HG03565 (cell line): Measurements from ENCODE around the gene TOMM20.

Experiments used
- ATAC-seq: cut with Tn5 transposase; IDR thresholded peaks from one replicate; pipeline ENCODE4 v1.9.1; 2021; ENCODE audit warnings: mild to moderate bottlenecking, moderate library complexity; ENCODE audit not compliant: unreplicated experiment

Gene TOMM20

GRCh38 chr1:235069577-235070563 is 58.8 kb downstream of the TOMM20 start:
- no peak for ATAC-seq

DNA sequence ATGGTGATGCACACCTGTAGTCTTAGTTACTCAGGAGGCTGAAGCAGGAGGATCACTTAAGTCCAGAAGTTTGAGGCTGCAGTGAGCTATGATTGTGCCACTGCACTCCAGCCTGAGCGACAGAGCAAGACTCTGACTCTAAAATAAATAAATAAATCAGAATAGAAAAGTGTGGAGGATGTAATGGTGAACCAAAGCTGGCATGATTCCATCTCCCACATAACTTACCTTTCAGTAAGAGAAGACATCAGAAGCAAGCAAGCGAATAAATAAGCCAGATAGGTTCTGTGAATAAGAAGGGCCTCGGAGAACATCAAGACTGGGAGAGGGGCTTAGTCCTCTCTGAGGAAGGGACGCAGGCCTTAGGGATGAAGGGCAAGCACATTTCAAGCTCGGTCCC is 59.5 kb downstream of the TOMM20 start:
- no peak for ATAC-seq

DNA sequence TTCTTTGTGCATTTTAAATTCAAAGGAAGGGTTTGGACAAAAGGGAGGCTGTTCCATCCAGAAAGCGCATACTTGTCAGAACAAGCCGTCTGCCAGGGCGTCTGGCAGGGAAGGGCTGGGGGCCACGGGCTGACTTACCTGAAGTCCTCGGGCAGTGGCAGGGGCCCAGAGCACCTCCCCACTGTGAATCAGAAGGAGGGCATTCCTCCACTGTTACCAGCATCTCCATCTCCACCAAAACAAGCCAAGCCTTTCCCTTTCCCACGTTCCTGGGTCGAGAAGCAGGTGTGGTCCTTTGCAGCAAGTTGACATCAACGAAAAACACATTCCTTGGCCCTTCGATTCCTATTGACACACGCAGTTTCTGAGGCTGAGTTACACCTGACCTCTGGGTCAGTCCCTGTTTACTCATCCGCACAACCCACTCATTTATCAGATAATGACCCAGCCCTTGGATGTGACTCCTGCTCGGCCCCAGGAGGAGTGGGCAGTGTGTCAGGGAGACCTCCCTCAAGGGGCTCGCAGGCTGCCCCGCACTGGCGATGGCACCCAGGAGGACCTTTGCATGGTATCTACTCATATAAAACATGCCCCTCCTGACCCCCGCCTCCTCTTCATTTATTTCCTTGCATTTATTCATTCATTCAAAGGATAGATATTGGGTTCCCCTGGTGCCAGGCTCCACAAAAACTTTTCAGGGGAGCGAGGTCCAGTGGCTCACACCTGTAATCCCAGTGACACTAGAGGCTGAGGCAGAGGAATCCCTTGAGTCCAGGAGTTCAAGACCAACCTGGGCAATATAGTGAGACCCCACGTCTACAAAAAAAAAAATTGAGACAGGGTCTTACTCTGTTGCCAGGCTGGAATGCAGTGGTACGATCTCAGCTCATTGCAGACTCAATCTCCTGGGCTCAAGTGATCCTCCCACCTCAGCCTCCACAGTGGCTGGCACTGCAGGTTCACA is 60.2 kb downstream of the TOMM20 start:
- no peak for ATAC-seq

DNA sequence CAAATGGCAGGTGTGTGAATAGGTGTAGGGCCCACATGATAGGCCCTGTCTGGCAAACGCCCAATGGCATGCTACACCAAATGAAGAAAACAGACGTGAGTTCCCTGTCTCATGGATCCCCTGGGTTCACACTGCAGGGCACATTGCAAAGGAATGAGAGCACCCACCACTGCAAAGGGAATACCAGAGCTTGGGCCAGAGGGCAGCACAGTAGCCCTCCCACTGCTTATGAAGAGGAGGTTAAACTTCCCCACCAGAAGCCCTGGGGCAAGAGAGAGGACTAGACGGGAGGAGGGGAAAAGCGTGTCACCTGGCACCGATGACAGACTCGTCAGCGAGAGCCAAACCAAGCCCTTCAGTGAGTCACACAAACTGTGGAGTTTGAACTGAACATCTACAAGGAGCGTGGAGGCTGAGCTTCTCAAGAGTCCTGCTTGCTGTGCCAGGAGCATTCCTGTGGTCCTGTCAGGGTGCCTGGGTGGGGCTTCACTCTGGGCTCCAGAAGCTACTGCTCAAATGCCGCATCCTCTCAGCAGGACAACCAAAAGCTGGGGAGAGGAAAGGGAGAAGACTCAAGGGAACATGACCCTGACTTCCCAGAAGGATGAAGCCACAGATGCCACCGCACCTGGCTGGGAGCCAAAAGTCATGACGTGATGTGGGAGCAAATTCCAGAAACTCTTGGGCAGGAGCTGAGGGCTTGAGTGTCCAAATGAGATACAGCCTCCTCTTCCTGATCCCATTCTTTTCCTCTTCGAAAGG is 61.1 kb downstream of the TOMM20 start:
- no peak for ATAC-seq

DNA sequence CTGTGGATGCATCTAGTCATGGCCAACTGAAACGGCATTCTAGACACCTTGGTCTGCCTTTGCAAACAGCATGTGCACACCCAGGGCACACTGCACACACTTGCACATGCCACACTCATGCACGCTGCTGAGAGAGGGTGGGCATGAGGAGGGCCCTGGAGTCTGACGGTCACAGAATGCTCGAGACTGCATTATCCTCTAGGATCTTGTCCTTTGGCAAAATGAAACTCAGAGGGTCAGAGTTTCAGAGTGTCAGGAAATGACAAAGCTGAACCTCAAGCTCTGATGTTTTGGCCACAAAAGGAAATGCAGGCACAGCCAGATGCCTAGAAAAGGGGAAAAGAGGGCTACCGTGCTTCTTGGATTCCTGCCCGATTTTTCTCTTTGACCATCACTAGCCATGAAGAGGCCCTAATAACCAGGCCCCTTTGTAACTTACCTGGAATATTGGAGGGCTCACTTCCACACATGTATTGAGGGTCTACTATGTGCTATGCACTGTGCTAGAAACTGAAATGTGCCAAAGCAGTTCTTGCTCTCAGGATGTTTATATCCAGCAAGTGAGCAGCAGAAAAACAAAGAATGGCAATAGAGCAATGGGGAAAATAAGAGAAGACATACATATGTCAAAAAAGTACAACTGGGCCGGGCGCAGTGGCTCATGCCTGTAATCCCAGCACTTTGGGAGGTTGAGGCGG is 65.4 kb downstream of the TOMM20 start:
- no peak for ATAC-seq

DNA sequence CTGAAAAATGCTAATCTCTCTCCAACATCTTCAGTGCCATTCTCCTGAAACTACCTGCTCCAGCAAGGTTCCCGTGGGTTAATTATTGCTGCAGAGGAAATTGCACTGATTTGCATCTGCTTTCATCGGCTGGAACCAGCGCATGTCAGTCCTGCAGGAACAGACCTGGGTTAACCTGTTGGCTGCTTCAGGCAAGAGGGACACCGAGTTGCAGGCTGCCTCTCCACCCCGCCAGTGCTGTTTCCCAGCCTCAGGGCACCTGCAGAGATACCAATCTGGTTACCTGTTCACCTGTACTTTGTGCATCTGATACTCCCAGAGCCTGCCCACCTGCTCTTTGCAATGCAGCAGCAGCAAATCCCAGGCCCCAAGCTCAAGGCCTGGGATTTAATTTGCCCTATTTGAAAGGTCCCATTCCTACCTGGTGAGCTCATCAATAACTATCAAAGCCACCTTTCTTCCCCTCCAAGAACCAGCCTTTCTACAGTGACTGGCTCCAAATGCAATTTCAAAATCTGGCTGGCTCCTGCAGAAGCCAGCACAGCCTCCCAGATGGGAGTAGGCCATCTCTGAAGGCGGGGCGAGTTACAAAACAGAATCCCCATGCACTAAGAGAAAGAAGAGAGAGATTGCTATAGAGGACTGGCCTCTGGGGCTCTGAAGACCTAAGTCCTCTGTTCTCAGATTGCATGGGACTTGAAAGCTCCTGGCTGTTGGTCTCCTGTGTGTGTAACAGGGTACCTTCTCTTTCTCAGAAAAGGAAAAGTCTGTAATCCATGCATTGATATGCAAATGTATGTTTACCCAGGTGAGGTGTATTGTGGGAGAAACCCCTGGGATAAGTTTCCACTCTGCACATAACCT is 67.8 kb downstream of the TOMM20 start:
- ATAC-seq, result no peak
